ENCODE results near the gene ZSCAN12. TPM values are rescaled to one million over a fixed set of nuclear protein-coding genes. Genes with fewer than 3 reads are reported as not detected.
"Not testable (repeated sequence)": the region's sequence is repeated elsewhere in the genome, so short reads cannot be mapped to it uniquely, and the experiment has no call there.

ZSCAN12 gene
- total and polyA plus RNA-seq, 2 donors (not counting 1 experiment from before 2014, with no cell fraction given), result 4.7 to 9.6 TPM

DNA sequence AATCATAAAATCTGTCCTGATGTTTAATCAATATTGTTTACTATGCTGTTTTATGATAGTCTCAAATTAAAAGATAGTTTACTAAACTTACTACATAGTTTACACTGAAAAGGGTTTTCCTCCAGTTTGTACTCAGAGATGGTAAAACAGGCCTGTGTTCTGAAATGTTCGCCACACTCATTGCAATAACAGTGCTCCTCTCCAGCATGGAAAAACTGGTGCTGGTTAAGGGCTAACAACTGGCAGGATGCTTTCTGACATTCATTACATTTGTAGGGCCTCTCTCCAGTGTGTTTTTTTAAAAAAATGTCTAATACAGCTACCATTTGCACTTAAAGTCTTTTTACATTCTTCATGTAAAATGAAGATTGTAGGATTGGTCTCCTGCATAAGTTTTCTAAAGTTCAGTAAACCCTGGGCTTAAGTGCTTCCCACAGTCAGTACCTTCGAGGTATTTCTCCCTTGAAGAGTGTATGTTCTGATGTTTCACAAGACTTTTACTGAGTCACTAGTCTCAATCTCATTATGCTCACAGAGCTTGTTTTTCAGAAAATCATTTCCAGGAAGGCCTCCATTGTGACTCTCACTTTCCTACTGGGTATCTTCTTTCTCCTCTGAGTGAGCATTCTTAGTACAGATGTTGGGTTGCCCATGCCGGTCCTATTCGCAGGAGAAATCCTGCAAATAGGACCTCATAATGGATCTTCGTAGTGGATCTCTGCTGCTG, 8.7 kb upstream of the ZSCAN12 start:
- Histone ChIP-seq H3K4me2 (ENCODE audit: extremely low read depth, insufficient read depth, low read length) (no peak overlapping the region), H3K36me3 (ENCODE audit: control insufficient read depth, insufficient read depth, low read length) (no peaks in the 10 kb centered on the region), H3K4me1 (ENCODE audit: control insufficient read depth, extremely low read depth, insufficient read depth, low read length) (no peaks in the 10 kb centered on the region), H3K9ac (ENCODE audit: insufficient read depth, low read length) (no peak overlapping the region), H3K27me3 (ENCODE audit: control insufficient read depth, insufficient read depth, low read length) (no peaks in the 10 kb centered on the region), H3K9me3 (ENCODE audit: control insufficient read depth, insufficient read depth, low read depth, low read length) (no peaks in the 10 kb centered on the region), H3K4me3 (replicated peaks in 1 of 4; ENCODE audit: control extremely low read depth in 1 of 4, insufficient read depth in 1 of 4, low read depth in 3 of 4, low read length in 4 of 4) (no peak overlapping the region), H4K20me1 (ENCODE audit: control insufficient read depth, extremely low read depth, insufficient read depth, low read length) (no peaks in the 10 kb centered on the region), H3K27ac (ENCODE audit: insufficient read depth, low read length) (no peak overlapping the region), H3K79me2 (ENCODE audit: control insufficient read depth, insufficient read depth, low read length) (no peaks in the 10 kb centered on the region), H2AFZ (ENCODE audit: low read length) (no peak overlapping the region)
- TF ChIP-seq EZH2 (IDR thresholded peaks at IDR 0.05; ENCODE audit: low read length, missing control alignments), result no peak
- TF ChIP-seq, protein P1, sequence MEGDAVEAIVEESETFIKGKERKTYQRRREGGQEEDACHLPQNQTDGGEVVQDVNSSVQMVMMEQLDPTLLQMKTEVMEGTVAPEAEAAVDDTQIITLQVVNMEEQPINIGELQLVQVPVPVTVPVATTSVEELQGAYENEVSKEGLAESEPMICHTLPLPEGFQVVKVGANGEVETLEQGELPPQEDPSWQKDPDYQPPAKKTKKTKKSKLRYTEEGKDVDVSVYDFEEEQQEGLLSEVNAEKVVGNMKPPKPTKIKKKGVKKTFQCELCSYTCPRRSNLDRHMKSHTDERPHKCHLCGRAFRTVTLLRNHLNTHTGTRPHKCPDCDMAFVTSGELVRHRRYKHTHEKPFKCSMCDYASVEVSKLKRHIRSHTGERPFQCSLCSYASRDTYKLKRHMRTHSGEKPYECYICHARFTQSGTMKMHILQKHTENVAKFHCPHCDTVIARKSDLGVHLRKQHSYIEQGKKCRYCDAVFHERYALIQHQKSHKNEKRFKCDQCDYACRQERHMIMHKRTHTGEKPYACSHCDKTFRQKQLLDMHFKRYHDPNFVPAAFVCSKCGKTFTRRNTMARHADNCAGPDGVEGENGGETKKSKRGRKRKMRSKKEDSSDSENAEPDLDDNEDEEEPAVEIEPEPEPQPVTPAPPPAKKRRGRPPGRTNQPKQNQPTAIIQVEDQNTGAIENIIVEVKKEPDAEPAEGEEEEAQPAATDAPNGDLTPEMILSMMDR (conservative IDR thresholded peaks at IDR 0.05 in 1 of 2, IDR thresholded peaks at IDR 0.05 in 1 of 2; ENCODE audit: low read depth in 1 of 2, low read length in 2 of 2), result no peak
- no peak for DNase-seq (ENCODE audit: low read depth in 2 of 2)

DNA sequence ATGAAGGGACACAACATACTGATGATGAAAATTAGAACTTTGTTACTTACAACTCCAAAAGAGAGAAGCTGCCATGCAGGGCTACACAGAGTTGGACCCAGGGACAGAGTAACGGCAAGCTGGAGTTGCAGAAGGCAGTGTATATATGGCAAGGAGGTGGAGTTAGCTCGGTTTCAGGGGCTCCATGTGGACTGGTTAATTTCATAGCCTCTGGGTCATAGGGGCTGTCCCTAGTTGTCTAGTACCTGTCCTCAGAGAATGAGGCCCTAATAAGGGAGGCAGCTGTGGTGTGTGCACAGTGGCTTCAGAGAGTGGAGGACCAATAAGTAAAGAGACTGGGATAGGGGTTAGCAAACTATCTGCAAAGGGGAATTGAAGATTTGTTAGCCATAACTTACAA, 7.9 kb upstream of the ZSCAN12 start:
- TF ChIP-seq, protein P1 (conservative IDR thresholded peaks at IDR 0.05 in 1 of 2, IDR thresholded peaks at IDR 0.05 in 1 of 2; ENCODE audit: low read depth in 1 of 2, low read length in 2 of 2), result no peak
- no peak for TF ChIP-seq EZH2 (IDR thresholded peaks at IDR 0.05; ENCODE audit: low read length, missing control alignments)
- no peak overlapping the region for H3K4me3 ChIP-seq (replicated peaks in 1 of 4; ENCODE audit: control extremely low read depth in 1 of 4, insufficient read depth in 1 of 4, low read depth in 3 of 4, low read length in 4 of 4)
- no peak overlapping the region for H3K9ac ChIP-seq (ENCODE audit: insufficient read depth, low read length)
- no peak overlapping the region for H3K4me2 ChIP-seq (ENCODE audit: extremely low read depth, insufficient read depth, low read length)
- no peaks in the 10 kb centered on the region for H3K27me3 ChIP-seq (ENCODE audit: control insufficient read depth, insufficient read depth, low read length)
- no peaks in the 10 kb centered on the region for H3K4me1 ChIP-seq (ENCODE audit: control insufficient read depth, extremely low read depth, insufficient read depth, low read length)
- H3K79me2 ChIP-seq (ENCODE audit: control insufficient read depth, insufficient read depth, low read length), result no peaks in the 10 kb centered on the region
- no peak for DNase-seq (ENCODE audit: low read depth in 2 of 2)
- no peaks in the 10 kb centered on the region for H3K36me3 ChIP-seq (ENCODE audit: control insufficient read depth, insufficient read depth, low read length)
- no peak overlapping the region for H3K27ac ChIP-seq (ENCODE audit: insufficient read depth, low read length)
- H4K20me1 ChIP-seq (ENCODE audit: control insufficient read depth, extremely low read depth, insufficient read depth, low read length), result no peaks in the 10 kb centered on the region
- H3K9me3 ChIP-seq (ENCODE audit: control insufficient read depth, insufficient read depth, low read depth, low read length), result no peaks in the 10 kb centered on the region
- no peak overlapping the region for H2AFZ ChIP-seq (ENCODE audit: low read length)

DNA sequence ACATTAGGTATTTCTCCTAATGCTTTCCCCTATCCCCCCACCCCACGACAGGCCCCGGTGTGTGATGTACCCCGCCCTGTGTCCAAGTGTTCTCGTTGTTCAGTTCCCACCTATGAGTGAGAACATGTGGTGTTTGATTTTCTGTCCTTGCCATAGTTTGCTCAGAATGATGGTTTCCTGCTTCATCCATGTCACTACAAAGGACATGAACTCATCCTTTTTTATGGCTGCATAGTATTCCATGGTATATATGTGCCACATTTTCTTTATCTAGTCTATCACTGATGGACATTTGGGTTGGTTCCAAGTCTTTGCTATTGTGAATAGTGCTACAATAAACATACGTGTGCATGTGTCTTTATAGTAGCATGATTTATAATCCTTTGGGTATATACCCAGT, 4.4 kb upstream of the ZSCAN12 start:
- H4K20me1 ChIP-seq (ENCODE audit: control insufficient read depth, extremely low read depth, insufficient read depth, low read length); H3K4me2 ChIP-seq (ENCODE audit: extremely low read depth, insufficient read depth, low read length); DNase-seq (ENCODE audit: low read depth in 2 of 2); H3K9ac ChIP-seq (ENCODE audit: insufficient read depth, low read length); H2AFZ ChIP-seq (ENCODE audit: low read length); H3K79me2 ChIP-seq (ENCODE audit: control insufficient read depth, insufficient read depth, low read length); H3K4me3 ChIP-seq (replicated peaks in 1 of 4; ENCODE audit: control extremely low read depth in 1 of 4, insufficient read depth in 1 of 4, low read depth in 3 of 4, low read length in 4 of 4); H3K4me1 ChIP-seq (ENCODE audit: control insufficient read depth, extremely low read depth, insufficient read depth, low read length); H3K36me3 ChIP-seq (ENCODE audit: control insufficient read depth, insufficient read depth, low read length); H3K27me3 ChIP-seq (ENCODE audit: control insufficient read depth, insufficient read depth, low read length); H3K27ac ChIP-seq (ENCODE audit: insufficient read depth, low read length); H3K9me3 ChIP-seq (ENCODE audit: control insufficient read depth, insufficient read depth, low read depth, low read length): not testable (repeated sequence)
